GM12875 (cell line): ENCODE measurements around the gene GLIS1.

Experiments
- H3K4me3 ChIP-seq: one replicate; pipeline ENCODE4 v1.5.1; 2011; ENCODE audit warnings: low read depth, low read length, control low read depth
- TF ChIP-seq, protein P1 (sequence below): IDR thresholded peaks from 2 replicates; pipeline ENCODE4 v1.5.1; 2011; ENCODE audit warnings: low read depth, mild to moderate bottlenecking, control low read depth, inconsistent platforms, low read length, moderate library complexity, borderline replicate concordance; ENCODE audit not compliant: insufficient read depth

The GLIS1 gene

DNA sequence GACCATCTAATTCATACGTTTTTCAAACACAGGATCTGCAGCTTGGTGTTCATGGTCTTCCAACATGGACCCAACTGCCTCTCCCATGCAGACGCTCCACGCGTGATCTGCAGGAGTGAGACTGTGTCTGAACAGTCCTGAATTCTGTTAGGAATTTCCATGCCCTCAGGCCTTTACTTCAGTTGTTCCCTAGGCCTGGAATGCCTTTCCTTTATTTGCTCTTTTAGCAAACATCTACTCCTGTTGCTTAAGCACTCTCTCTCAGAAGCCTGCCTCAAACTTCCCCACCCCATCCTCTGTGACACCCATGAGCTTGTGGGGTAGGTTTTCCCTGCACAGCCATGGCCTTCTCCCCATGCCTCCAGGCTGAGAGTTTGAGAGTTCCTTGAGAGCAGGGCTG is 206.1 kb downstream of the GLIS1 start:
- TF ChIP-seq, protein P1, sequence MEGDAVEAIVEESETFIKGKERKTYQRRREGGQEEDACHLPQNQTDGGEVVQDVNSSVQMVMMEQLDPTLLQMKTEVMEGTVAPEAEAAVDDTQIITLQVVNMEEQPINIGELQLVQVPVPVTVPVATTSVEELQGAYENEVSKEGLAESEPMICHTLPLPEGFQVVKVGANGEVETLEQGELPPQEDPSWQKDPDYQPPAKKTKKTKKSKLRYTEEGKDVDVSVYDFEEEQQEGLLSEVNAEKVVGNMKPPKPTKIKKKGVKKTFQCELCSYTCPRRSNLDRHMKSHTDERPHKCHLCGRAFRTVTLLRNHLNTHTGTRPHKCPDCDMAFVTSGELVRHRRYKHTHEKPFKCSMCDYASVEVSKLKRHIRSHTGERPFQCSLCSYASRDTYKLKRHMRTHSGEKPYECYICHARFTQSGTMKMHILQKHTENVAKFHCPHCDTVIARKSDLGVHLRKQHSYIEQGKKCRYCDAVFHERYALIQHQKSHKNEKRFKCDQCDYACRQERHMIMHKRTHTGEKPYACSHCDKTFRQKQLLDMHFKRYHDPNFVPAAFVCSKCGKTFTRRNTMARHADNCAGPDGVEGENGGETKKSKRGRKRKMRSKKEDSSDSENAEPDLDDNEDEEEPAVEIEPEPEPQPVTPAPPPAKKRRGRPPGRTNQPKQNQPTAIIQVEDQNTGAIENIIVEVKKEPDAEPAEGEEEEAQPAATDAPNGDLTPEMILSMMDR, result no peak
- H3K4me3 ChIP-seq, result no peak overlapping the region

DNA sequence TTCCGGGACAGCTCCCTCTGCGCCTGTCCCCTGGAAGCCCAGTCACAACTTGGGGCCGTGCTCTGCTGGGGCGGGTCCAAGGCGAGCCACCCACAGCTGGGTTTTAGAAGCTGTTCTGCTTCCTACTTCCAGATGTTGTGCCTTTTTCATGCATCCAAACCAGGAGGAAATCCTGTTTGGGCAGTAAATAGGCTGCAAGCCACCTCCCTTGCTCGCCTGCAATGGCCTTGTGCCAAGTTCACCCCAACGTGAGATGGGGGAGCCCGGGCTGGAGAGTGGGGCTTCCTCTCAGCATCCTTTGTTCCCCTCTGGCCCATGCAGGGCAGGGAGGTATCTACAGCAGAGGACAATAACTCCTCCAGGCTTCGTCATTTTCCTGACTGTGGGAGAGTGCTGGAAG is 206.6 kb downstream of the GLIS1 start:
- H3K4me3 ChIP-seq, result no peak overlapping the region
- TF ChIP-seq, protein P1, result no peak

DNA sequence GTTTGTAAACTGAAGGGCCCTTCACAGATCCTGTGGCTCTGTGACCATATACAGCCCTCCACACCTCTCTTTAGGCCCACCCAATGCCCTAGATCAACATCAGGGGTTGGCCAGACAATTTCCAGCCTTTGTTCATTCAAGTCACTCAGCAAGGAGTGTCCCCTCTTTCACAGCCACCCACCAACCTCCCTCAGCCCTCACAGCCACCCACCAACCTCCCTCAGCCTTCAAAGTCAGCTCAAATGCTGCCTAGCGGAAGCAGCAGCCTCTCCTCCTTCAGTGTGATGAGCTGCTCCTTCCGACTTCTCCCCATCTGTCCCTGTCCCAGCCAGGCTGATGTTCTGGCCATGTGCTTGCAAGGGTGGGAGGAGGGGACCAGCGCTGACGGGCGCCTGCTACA is 208.4 kb downstream of the GLIS1 start:
- TF ChIP-seq, protein P1, result no peak
- no peak overlapping the region for H3K4me3 ChIP-seq

DNA sequence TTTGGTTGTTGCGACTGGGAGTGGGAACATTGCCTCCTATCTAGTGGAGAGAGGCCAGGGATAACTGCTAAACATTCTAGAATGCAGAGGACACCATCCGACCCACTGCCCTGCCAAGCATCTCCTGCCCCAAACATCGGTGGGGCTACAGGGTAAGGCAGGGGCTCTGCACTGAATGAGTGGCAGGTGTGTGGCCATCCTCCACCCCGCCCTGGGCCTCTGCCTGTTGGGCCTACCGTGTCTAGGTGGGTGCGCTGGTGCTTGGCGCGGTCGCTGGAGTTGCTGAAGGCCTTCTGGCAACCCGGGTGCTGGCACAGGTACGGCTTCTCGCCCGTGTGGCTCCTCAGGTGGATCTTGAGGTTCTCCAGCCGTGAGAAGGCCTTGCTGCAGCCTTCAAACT is 209.4 kb downstream of the GLIS1 start:
- TF ChIP-seq, protein P1, result no peak
- no peak overlapping the region for H3K4me3 ChIP-seq

DNA sequence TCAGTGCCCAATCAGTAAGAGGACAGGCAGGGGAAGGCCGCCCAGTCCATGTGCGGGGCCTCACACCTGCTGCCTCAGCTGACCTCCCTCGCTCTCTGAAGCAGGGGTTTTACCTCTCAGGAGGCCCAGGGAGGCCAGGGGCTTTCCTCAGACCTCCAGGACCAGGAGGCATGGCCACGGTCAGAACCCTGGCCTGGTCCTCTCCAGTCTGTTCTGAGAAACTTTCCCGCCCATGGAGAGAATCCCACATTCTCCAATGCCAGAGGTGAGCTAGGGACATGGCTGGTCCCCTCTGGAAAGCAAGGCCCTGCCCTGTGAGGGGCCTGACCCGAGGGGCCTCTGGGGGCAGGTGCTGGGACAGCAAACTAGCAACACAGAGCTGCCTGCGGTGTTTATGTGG is 211.6 kb downstream of the GLIS1 start:
- TF ChIP-seq, protein P1, result no peak
- no peak overlapping the region for H3K4me3 ChIP-seq

DNA sequence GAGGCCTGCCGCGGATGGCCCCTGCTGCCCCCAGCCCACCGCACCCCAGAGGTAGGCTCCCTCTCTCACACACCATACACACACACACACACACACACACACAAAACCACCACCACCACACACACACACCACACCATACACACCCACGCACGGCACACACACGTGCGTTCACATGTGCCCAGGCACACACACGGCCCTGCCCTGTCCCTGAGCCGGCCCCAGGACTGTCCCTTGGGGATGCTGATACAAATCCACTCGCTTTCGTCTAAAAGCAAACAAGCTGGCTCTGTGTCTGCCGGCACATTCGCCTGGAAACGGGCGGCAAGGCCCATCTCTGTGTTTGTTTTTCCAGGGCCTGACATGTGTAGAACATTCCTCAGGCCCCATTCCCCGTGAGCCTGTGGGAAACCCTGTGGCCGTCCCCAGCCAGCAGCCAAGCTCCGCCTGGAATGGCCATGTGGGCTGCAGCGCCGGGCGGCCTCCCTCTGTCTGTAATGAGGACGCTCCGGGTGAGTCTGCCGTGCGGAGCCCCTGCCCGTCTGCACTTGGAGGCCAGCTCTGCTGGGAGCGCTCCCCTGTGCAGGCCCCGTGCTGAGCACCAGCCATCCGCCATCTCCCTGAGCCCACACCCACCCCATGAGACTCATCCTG is 212.4 kb downstream of the GLIS1 start:
- TF ChIP-seq, protein P1, result no peak
- H3K4me3 ChIP-seq, result no peak overlapping the region

DNA sequence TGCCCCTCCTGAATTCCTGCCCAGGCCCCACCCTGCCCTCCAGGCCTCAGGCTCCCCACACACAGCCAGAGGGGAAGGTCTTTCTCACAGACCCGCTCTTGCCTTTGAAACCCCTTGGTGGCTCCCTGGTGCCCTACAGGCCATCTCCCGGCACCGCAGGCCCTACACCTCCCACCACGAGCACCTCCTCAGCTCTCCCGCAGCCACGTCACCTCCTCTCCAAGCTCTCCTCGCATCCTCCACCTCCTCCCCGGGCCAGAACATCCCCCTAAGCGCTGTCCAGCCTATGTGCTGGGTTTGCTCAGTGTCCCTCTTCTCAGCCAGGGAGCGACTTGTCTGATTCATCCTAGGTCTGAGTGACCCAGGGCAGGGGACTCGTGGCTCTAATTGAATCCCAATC is 213.4 kb downstream of the GLIS1 start:
- no peak overlapping the region for H3K4me3 ChIP-seq
- TF ChIP-seq, protein P1, result no peak
